IPS-15b (cell line): ENCODE data around the gene DAG1.

Source experiments
- H3K27me3 ChIP-seq: one replicate; pipeline ENCODE4 v1.6.1; 2013; ENCODE audit warnings: low read length; ENCODE audit not compliant: control insufficient read depth, insufficient read depth
- H3K36me3 ChIP-seq: one replicate; pipeline ENCODE4 v1.6.1; 2013; ENCODE audit warnings: low read length; ENCODE audit not compliant: control insufficient read depth, insufficient read depth
- H3K4me1 ChIP-seq: one replicate; pipeline ENCODE4 v1.6.1; 2013; ENCODE audit warnings: mild to moderate bottlenecking, low read length; ENCODE audit not compliant: control insufficient read depth, insufficient read depth
- H3K4me3 ChIP-seq: one replicate; pipeline ENCODE4 v1.5.1; 2013; ENCODE audit warnings: low read depth, low read length
- H3K9ac ChIP-seq: one replicate; pipeline ENCODE4 v1.6.1; 2013; ENCODE audit warnings: low read depth, mild to moderate bottlenecking, low read length
- H3K9me3 ChIP-seq: one replicate; pipeline ENCODE4 v1.6.1; 2013; ENCODE audit warnings: mild to moderate bottlenecking, low read length; ENCODE audit not compliant: control insufficient read depth, insufficient read depth

DAG1 gene

GRCh38 chr3:49536875-49537533, 66.9 kb downstream of the DAG1 start:
- H3K4me1 ChIP-seq = peaks cover 3% of the 10 kb centered on the region
- no peaks in the 10 kb centered on the region for H3K9me3 ChIP-seq
- H3K9ac ChIP-seq = no peak overlapping the region
- no peaks in the 10 kb centered on the region for H3K27me3 ChIP-seq
- no peak overlapping the region for H3K4me3 ChIP-seq
- H3K36me3 ChIP-seq = peaks cover 15% of the 10 kb centered on the region

- H3K4me3 ChIP-seq = peak overlapping the region; percentile 75
- peak overlapping the region; percentile 70 for H3K9ac ChIP-seq
- no peaks in the 10 kb centered on the region for H3K36me3 ChIP-seq
- H3K27me3 ChIP-seq = no peaks in the 10 kb centered on the region
- H3K4me1 ChIP-seq = peaks cover 3% of the 10 kb centered on the region
- H3K9me3 ChIP-seq = no peaks in the 10 kb centered on the region
Measured at GRCh38 chr3:49539659-49540560, 69.8 kb downstream of the DAG1 start.

GRCh38 chr3:49552087-49552486, 82.0 kb downstream of the DAG1 start:
- Histone ChIP-seq H3K4me1 (peaks cover 4% of the 10 kb centered on the region), H3K36me3 (no peaks in the 10 kb centered on the region), H3K9ac (no peak overlapping the region), H3K4me3 (no peak overlapping the region), H3K27me3 (peaks cover 17% of the 10 kb centered on the region), H3K9me3 (no peaks in the 10 kb centered on the region)

GRCh38 chr3:49553324-49553691, 83.2 kb downstream of the DAG1 start:
- H3K27me3 ChIP-seq = peaks cover 17% of the 10 kb centered on the region
- H3K4me1 ChIP-seq = peaks cover 4% of the 10 kb centered on the region
- H3K9ac ChIP-seq = no peak overlapping the region
- H3K4me3 ChIP-seq = peak overlapping the region; percentile 93
- no peaks in the 10 kb centered on the region for H3K9me3 ChIP-seq
- H3K36me3 ChIP-seq = no peaks in the 10 kb centered on the region

GRCh38 chr3:49553692-49554632, 83.9 kb downstream of the DAG1 start, which contains the start of gene BSN:
Gene BSN, plus strand, starts transcription at chr3:49554477. Its CDS starts 126 bp downstream, at chr3:49554603.
- peaks cover 17% of the 10 kb centered on the region for H3K27me3 ChIP-seq
- no peaks in the 10 kb centered on the region for H3K36me3 ChIP-seq
- peak within 1 kb of the TSS; percentile 93 for H3K4me3 ChIP-seq
- H3K9me3 ChIP-seq = no peaks in the 10 kb centered on the region
- peaks cover 4% of the 10 kb centered on the region for H3K4me1 ChIP-seq
- peak within 1 kb of the TSS; percentile 32 for H3K9ac ChIP-seq

- H3K27me3 ChIP-seq = peaks cover 17% of the 10 kb centered on the region
- H3K4me3 ChIP-seq = peak overlapping the region; percentile 75
- peak overlapping the region; percentile 26 for H3K9ac ChIP-seq
Measured at GRCh38 chr3:49554633-49555265, 84.7 kb downstream of the DAG1 start.

GRCh38 chr3:49556500-49557275, 86.6 kb downstream of the DAG1 start:
- H3K36me3 ChIP-seq = no peaks in the 10 kb centered on the region
- H3K4me3 ChIP-seq = no peak overlapping the region
- no peak overlapping the region for H3K9ac ChIP-seq
- no peaks in the 10 kb centered on the region for H3K9me3 ChIP-seq
- H3K27me3 ChIP-seq = peaks cover 17% of the 10 kb centered on the region
- peaks cover 4% of the 10 kb centered on the region for H3K4me1 ChIP-seq

More at GRCh38 chr3:49554633-49555265, 84.7 kb downstream of the DAG1 start:
- Histone ChIP-seq H3K9me3 (no peaks in the 10 kb centered on the region), H3K36me3 (no peaks in the 10 kb centered on the region), H3K4me1 (peaks cover 4% of the 10 kb centered on the region)

- H3K4me3 ChIP-seq = no peak overlapping the region
- H3K27me3 ChIP-seq = no peaks in the 10 kb centered on the region
- H3K36me3 ChIP-seq = no peaks in the 10 kb centered on the region
- no peaks in the 10 kb centered on the region for H3K4me1 ChIP-seq
- no peaks in the 10 kb centered on the region for H3K9me3 ChIP-seq
- no peak overlapping the region for H3K9ac ChIP-seq
Measured at GRCh38 chr3:49563040-49563578, 93.0 kb downstream of the DAG1 start.

- no peaks in the 10 kb centered on the region for H3K4me1 ChIP-seq
- H3K9ac ChIP-seq = no peak overlapping the region
- H3K9me3 ChIP-seq = no peaks in the 10 kb centered on the region
- no peak overlapping the region for H3K4me3 ChIP-seq
- no peaks in the 10 kb centered on the region for H3K27me3 ChIP-seq
- no peaks in the 10 kb centered on the region for H3K36me3 ChIP-seq
Measured at GRCh38 chr3:49563766-49564165, 93.7 kb downstream of the DAG1 start.

- H3K36me3 ChIP-seq = no peaks in the 10 kb centered on the region
- H3K9me3 ChIP-seq = no peaks in the 10 kb centered on the region
- no peak overlapping the region for H3K9ac ChIP-seq
- H3K4me3 ChIP-seq = no peak overlapping the region
- H3K4me1 ChIP-seq = no peaks in the 10 kb centered on the region
- no peaks in the 10 kb centered on the region for H3K27me3 ChIP-seq
Measured at GRCh38 chr3:49566312-49566711, 96.2 kb downstream of the DAG1 start.
